ENCODE data around the gene APBB1IP. TPM values are rescaled to one million over a fixed set of nuclear protein-coding genes. Genes with fewer than 3 reads are reported as not detected.

Gene APBB1IP
- total and polyA plus RNA-seq, 2 of the 8 experiments (the other 6 are each of a cell fraction or from before 2014, with no cell fraction given), result 0.05 TPM; not detected in 1

DNA sequence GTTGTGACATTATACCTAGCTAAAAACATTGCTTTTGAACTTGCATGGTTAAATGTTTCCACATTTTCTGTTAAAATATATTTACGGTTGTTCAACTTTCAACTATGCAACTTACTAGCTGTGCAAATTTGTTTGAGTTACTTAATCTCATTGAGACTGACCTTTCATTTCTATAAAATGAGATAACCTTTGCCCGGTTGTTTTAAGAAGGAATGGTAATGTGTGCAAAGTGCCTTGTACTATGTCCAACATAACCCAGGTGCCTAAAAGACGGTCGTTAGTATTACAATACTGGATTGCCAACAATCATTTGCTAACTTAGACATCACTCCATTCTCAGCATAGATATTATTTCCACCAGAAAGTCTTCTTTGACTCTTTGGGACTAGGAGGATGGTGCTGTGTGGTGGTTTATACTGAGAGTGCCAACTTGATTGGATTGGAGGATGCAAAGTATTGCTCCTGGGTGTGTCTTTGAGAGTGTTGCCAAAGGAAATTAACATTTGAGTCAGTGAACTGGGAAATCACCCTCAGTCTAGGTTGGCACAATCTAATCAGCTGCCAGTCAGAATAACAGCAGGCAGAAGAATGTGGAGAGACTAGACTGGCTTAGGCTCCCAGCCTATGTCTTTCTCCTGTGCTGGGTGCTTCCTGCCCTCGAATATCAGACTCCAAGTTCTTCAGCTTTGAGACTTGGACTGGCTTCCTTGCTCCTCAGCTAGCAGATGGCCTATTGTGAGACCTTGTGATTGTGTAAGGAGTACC lies 174.2 kb downstream of the APBB1IP start:
- Histone ChIP-seq H3K4me3 (ENCODE audit: extremely low read depth in 1 of 4, insufficient read depth in 2 of 4, low read depth in 3 of 4, low read length in 4 of 4) (no peak overlapping the region), H2BK12ac (ENCODE audit: low read depth, low read length) (no peak overlapping the region), H3K9ac (replicated peaks in 1 of 4; ENCODE audit: extremely low read depth in 1 of 4, low read depth in 3 of 4, low read length in 3 of 4) (no peak overlapping the region), H3K79me2 (ENCODE audit: control insufficient read depth in 1 of 2, insufficient read depth in 2 of 2, low read length in 2 of 2) (no peaks in the 10 kb centered on the region), H3K56ac (replicated peaks; ENCODE audit: insufficient read length, low read depth, low read length) (no peak overlapping the region), H3K9me3 (ENCODE audit: insufficient read depth in 2 of 2, low read depth in 1 of 2, low read length in 1 of 2) (no peaks in the 10 kb centered on the region), H3K4ac (replicated peaks; ENCODE audit: insufficient read length, low read depth, low read length) (no peak overlapping the region), H4K8ac (ENCODE audit: extremely low read depth, insufficient read depth, low read length) (no peak overlapping the region), H3K79me1 (ENCODE audit: low read depth, low read length) (no peaks in the 10 kb centered on the region), H2AK5ac (ENCODE audit: low read depth, low read length) (no peak overlapping the region), H3K23me2 (ENCODE audit: low read depth, low read length) (no peaks in the 10 kb centered on the region), H3K4me2 (ENCODE audit: insufficient read depth in 1 of 2, low read depth in 2 of 2, low read length in 2 of 2) (no peak overlapping the region), H2BK20ac (ENCODE audit: low read length) (no peak overlapping the region), H3K23ac (ENCODE audit: insufficient read length) (no peak overlapping the region), H3K14ac (ENCODE audit: insufficient read length) (no peak overlapping the region), H2BK15ac (ENCODE audit: low read length) (no peak overlapping the region), H2BK120ac (replicated peaks; ENCODE audit: low read depth, low read length) (no peak overlapping the region), H3K27ac (ENCODE audit: low read depth, low read length) (no peak overlapping the region), H3K27me3 (replicated peaks in 1 of 4; ENCODE audit: control insufficient read depth in 3 of 4, extremely low read depth in 1 of 4, insufficient read depth in 3 of 4, low read length in 3 of 4) (no peaks in the 10 kb centered on the region), H3K18ac (ENCODE audit: extremely low read depth, low read length) (no peak overlapping the region), H2AFZ (ENCODE audit: low read length) (no peak overlapping the region), H4K5ac (ENCODE audit: insufficient read length, low read depth, low read length) (no peak overlapping the region), H4K20me1 (replicated peaks in 1 of 2; ENCODE audit: control insufficient read depth in 1 of 2, insufficient read depth in 2 of 2, low read length in 2 of 2) (no peaks in the 10 kb centered on the region), H3K4me1 (replicated peaks in 1 of 4; ENCODE audit: control insufficient read depth in 3 of 4, insufficient read depth in 4 of 4, low read length in 3 of 4) (no peaks in the 10 kb centered on the region), H3K36me3 (ENCODE audit: control insufficient read depth in 2 of 4, insufficient read depth in 4 of 4, low read length in 3 of 4) (no peaks in the 10 kb centered on the region), H4K91ac (replicated peaks; ENCODE audit: insufficient read length, low read length) (no peak overlapping the region), H2BK5ac (ENCODE audit: low read depth, low read length) (no peak overlapping the region)
- DNase-seq (ENCODE audit: low read depth in 1 of 2, low spot score in 2 of 2) (no peak), FAIRE-seq (no peak)
- ChIA-PET CTCF (ENCODE audit: partially characterized antibody) (interaction anchor here (1.5 to 1.6 kb wide), 2 partner anchors 68 to 114 kb away, joined by 3 to 4 read pairs; no protein-coding TSS in a partner anchor), POLR2A (ENCODE audit: partially characterized antibody) (no interaction called here)
- 94% methylated on average over 5 of the region's 5 CpGs; no CpG with 5 or more reads in 1 of the 2 experiments for WGBS, 2 experiments (ENCODE audit: extremely low coverage in 1 of 2, insufficient coverage in 1 of 2, insufficient read length in 1 of 2, insufficient replicate concordance in 2 of 2, low coverage in 1 of 2, low lambda C conversion rate in 2 of 2, missing lambda C conversion rate in 1 of 2)
- TF ChIP-seq POU5F1 (IDR thresholded peaks at IDR 0.05; ENCODE audit: low read depth, low read length) (no peak), CREB1 (IDR thresholded peaks at IDR 0.05) (no peak), ZNF274 (IDR thresholded peaks at IDR 0.05; ENCODE audit: borderline replicate concordance, extremely low read depth, low read length) (no peak), MAX (IDR thresholded peaks at IDR 0.05) (no peak), TCF12 (IDR thresholded peaks at IDR 0.05; ENCODE audit: low read depth, low read length) (no peak), KDM5A (IDR thresholded peaks at IDR 0.05; ENCODE audit: low read length) (no peak), KDM4A (IDR thresholded peaks at IDR 0.05; ENCODE audit: low read depth, low read length, severe bottlenecking) (no peak), GABPA (IDR thresholded peaks at IDR 0.05; ENCODE audit: borderline replicate concordance, insufficient read depth, low read length) (no peak), SIN3A (conservative IDR thresholded peaks at IDR 0.05 in 1 of 2, IDR thresholded peaks at IDR 0.05 in 1 of 2; ENCODE audit: low read depth in 1 of 2, low read length in 2 of 2) (no peak), RFX5 (IDR thresholded peaks at IDR 0.05; ENCODE audit: borderline replicate concordance, low read depth, low read length) (no peak), NANOG (IDR thresholded peaks at IDR 0.05; ENCODE audit: insufficient read depth, low read depth, low read length, poor library complexity, severe bottlenecking) (no peak), TAF1 (IDR thresholded peaks at IDR 0.05; ENCODE audit: low read depth, low read length) (no peak)

Measured in H1 (cell line).